Smooth muscle cell (in vitro differentiated cells): ENCODE measurements around the gene NGB. TPM values are rescaled to one million over a fixed set of nuclear protein-coding genes. Genes with fewer than 3 reads are reported as not detected.

ENCODE experiments used
- DNase-seq: peaks from one replicate; lab custom pipeline; 2025; ENCODE audit not compliant: unreplicated experiment; lab: John Stamatoyannopoulos, UW
- H2AFZ ChIP-seq: fragments of 200-600 bp; sonication (generic); 2 replicates; pipeline ENCODE4 v1.6.0; 2016; ENCODE audit warnings: antibody characterized with exemption, low read depth, mild to moderate bottlenecking
- H3F3A ChIP-seq: fragments of 200-600 bp; sonication (generic); 2 replicates; pipeline ENCODE4 v1.6.0; 2017; ENCODE audit warnings: antibody characterized with exemption, low read depth
- H3K27ac ChIP-seq: fragments of 200-600 bp; sonication (generic); 2 replicates; pipeline ENCODE4 v1.5.1; 2016; ENCODE audit warnings: low read depth, mild to moderate bottlenecking
- H3K27me3 ChIP-seq: fragments of 200-600 bp; sonication (generic); 2 replicates; pipeline ENCODE4 v1.6.1; 2016; ENCODE audit warnings: low read depth, mild to moderate bottlenecking
- H3K36me3 ChIP-seq: fragments of 200-600 bp; sonication (generic); 2 replicates; pipeline ENCODE4 v1.5.1; 2016; ENCODE audit warnings: low read depth
- H3K4me1 ChIP-seq: fragments of 200-600 bp; sonication (generic); 2 replicates; pipeline ENCODE4 v1.5.1; 2016; ENCODE audit warnings: low read depth
- H3K4me2 ChIP-seq: fragments of 200-600 bp; sonication (generic); 2 replicates; pipeline ENCODE4 v1.6.0; 2016; ENCODE audit warnings: mild to moderate bottlenecking
- H3K4me3 ChIP-seq: fragments of 200-600 bp; sonication (generic); 2 replicates; pipeline ENCODE4 v1.5.1; 2016; ENCODE audit warnings: mild to moderate bottlenecking
- H3K79me2 ChIP-seq: fragments of 200-600 bp; sonication (generic); 2 replicates; pipeline ENCODE4 v1.6.0; 2016; ENCODE audit warnings: low read depth, mild to moderate bottlenecking
- H3K9ac ChIP-seq: fragments of 200-600 bp; sonication (generic); 2 replicates; pipeline ENCODE4 v1.6.0; 2016; ENCODE audit warnings: low read depth
- H3K9me3 ChIP-seq: fragments of 200-600 bp; sonication (generic); replicated peaks from 2 replicates; pipeline ENCODE4 v1.5.1; 2016; ENCODE audit warnings: low read depth
- H4K20me1 ChIP-seq: fragments of 200-600 bp; sonication (generic); 2 replicates; pipeline ENCODE4 v1.6.0; 2016; ENCODE audit warnings: low read depth
- WGBS: methylation state at CpG from one replicate; pipeline ENCODE4 v1.1.7; 2016; ENCODE audit warnings: low lambda C conversion rate; 5-methylcytosine and 5-hydroxymethylcytosine counted together
- polyA plus RNA-seq: library from polyadenylated mRNA; unstranded; fragments of >200 nt; fragmentation: Nextera tagmentation; extraction: Ambion mirVana; gene quantifications from 2 replicates; pipeline ENCODE4 v1.2.1, GENCODE V29; 2016
- total RNA-seq: library from RNA; depleted of rRNA; stranded (reverse); fragments of >200 nt; gene quantifications from 2 replicates; pipeline ENCODE4 v1.2.3, GENCODE V29; 2014
- TF ChIP-seq, protein P1 (sequence below): fragments of 200-600 bp; sonication (generic); IDR thresholded peaks from 2 replicates; pipeline ENCODE4 v1.5.1; 2017; ENCODE audit warnings: borderline replicate concordance, mild to moderate bottlenecking, antibody characterized with exemption; ENCODE audit not compliant: insufficient read depth, poor library complexity, severe bottlenecking

Gene NGB
- total and polyA plus RNA-seq, 2 experiments from 2014 or later: not detected

DNA sequence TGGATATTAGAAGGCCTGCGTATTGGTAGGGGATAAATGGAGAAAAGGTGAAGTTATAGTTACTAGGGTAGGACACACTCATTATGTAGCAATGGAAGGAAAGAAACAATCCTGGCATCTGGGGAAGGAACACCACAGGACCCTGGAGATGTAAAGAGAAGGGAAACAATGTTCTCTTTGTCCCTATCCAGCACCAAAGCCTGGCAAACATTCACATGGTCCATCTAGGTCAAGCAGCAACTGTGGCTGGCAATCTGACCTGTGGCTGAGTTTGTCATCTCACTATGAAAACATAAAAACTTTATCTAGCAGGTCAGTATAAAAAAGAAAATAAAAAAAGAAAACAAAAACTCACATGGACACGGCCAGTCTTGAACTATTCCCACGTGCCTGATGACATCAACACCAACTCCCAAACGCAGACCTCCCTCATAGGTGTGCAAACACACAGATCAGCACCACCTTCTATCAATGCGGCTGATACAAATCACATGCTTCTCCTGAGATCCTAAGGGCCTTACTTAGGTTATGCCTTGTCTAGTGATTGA is 47.1 kb upstream of the NGB start:
- 95% methylated on average over 5 of the region's 5 CpGs for WGBS
- no peak overlapping the region for H3K27ac ChIP-seq
- H3K4me2 ChIP-seq: no peak overlapping the region
- H3F3A ChIP-seq: peaks cover 6% of the 10 kb centered on the region
- peaks cover 24% of the 10 kb centered on the region for H3K4me1 ChIP-seq
- H3K9ac ChIP-seq: no peak overlapping the region
- no peak overlapping the region for H2AFZ ChIP-seq
- peaks cover 27% of the 10 kb centered on the region for H3K79me2 ChIP-seq
- no peak overlapping the region for H3K4me3 ChIP-seq
- DNase-seq: no peak
- H3K36me3 ChIP-seq: no peaks in the 10 kb centered on the region
- no peaks in the 10 kb centered on the region for H3K9me3 ChIP-seq
- peaks cover 5% of the 10 kb centered on the region for H4K20me1 ChIP-seq
- H3K27me3 ChIP-seq: no peaks in the 10 kb centered on the region
- TF ChIP-seq, protein P1, sequence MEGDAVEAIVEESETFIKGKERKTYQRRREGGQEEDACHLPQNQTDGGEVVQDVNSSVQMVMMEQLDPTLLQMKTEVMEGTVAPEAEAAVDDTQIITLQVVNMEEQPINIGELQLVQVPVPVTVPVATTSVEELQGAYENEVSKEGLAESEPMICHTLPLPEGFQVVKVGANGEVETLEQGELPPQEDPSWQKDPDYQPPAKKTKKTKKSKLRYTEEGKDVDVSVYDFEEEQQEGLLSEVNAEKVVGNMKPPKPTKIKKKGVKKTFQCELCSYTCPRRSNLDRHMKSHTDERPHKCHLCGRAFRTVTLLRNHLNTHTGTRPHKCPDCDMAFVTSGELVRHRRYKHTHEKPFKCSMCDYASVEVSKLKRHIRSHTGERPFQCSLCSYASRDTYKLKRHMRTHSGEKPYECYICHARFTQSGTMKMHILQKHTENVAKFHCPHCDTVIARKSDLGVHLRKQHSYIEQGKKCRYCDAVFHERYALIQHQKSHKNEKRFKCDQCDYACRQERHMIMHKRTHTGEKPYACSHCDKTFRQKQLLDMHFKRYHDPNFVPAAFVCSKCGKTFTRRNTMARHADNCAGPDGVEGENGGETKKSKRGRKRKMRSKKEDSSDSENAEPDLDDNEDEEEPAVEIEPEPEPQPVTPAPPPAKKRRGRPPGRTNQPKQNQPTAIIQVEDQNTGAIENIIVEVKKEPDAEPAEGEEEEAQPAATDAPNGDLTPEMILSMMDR: no peak

DNA sequence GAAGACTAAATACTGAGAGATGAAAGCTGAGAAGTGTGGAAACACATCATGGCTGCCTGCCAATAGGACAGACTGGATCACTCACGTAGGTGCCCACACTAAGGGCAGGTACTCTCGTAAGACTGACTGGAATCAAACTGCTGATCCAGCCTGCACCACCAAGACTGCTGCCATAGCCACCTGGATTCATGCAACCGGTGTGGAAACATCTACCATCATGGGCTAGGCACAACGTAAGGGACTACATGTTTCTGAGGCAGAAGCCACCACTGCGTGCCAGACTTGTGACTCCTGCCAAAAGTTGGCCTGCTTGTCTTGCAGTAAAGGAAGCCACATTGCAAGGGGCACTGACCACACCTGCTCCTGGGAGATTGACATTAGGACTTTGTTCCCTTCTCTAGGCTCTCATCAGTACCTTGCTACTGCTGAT is 45.9 kb upstream of the NGB start:
- H3F3A ChIP-seq: peaks cover 12% of the 10 kb centered on the region
- H3K4me2 ChIP-seq: no peak overlapping the region
- H3K9me3 ChIP-seq: no peaks in the 10 kb centered on the region
- H3K27me3 ChIP-seq: no peaks in the 10 kb centered on the region
- H3K36me3 ChIP-seq: no peaks in the 10 kb centered on the region
- peaks cover 21% of the 10 kb centered on the region for H3K4me1 ChIP-seq
- TF ChIP-seq, protein P1: no peak
- no peak overlapping the region for H3K27ac ChIP-seq
- 94% methylated on average over 5 of the region's 5 CpGs for WGBS
- no peak overlapping the region for H2AFZ ChIP-seq
- H3K79me2 ChIP-seq: peaks cover 35% of the 10 kb centered on the region
- no peak overlapping the region for H3K9ac ChIP-seq
- H3K4me3 ChIP-seq: no peak overlapping the region
- H4K20me1 ChIP-seq: peaks cover 5% of the 10 kb centered on the region
- DNase-seq: no peak

DNA sequence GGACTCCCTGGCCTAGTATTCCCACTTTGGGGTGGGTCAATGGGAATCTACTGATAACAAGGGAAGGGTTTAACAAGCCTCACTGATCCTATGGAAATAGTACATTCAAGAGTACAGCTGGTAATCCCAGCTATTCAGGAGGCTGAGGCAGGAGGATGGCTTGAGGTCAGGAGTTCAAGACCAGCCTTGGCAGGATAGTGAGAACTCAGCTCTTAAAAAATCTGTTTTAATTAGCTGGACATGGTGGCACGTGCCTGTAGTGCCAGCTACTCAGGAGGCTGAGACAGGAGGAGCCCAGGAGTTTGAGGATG is 45.1 kb upstream of the NGB start:
- H3K9ac ChIP-seq: no peak overlapping the region
- peaks cover 5% of the 10 kb centered on the region for H4K20me1 ChIP-seq
- TF ChIP-seq, protein P1: no peak
- H2AFZ ChIP-seq: no peak overlapping the region
- no peak overlapping the region for H3K4me2 ChIP-seq
- H3K79me2 ChIP-seq: peaks cover 37% of the 10 kb centered on the region
- peaks cover 12% of the 10 kb centered on the region for H3F3A ChIP-seq
- no peak overlapping the region for H3K27ac ChIP-seq
- no peak for DNase-seq
- H3K36me3 ChIP-seq: no peaks in the 10 kb centered on the region
- H3K4me1 ChIP-seq: peaks cover 20% of the 10 kb centered on the region
- H3K27me3 ChIP-seq: no peaks in the 10 kb centered on the region
- WGBS: 46% methylated on average over 1 of the region's 1 CpG
- H3K9me3 ChIP-seq: no peaks in the 10 kb centered on the region
- no peak overlapping the region for H3K4me3 ChIP-seq
